SIG-M5 (cell line): ENCODE measurements around the gene SEPTIN10.
A peak's percentile ranks its signal among the peaks of the same experiment; 100 is the strongest.
"Not testable (repeated sequence)": the region's sequence is repeated elsewhere in the genome, so short reads cannot be mapped to it uniquely, and the experiment has no call there.

Experiments used
- DNase-seq: peaks from one replicate; lab custom pipeline; 2025; lab: John Stamatoyannopoulos, UW

The SEPTIN10 gene

DNA sequence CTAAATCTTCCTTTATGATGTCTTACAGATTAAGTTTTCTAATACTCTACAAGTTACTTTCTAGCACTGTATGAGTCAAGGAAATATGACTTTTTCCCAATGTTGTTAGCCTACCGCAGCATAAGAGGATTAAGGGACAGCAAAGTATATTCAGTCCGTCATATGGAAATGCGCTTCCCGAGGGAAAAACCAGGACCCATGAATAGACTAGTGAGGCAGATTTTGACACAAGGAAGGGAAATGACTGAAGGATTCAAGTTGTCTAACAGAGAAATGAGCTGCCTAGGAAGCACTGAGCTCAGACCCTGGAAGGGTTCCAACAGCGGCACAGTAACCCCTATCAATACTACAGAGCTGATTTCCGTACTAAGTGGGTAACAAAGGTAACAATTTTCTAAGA lies 12.0 kb downstream of the SEPTIN10 start:
- no peak for DNase-seq

DNA sequence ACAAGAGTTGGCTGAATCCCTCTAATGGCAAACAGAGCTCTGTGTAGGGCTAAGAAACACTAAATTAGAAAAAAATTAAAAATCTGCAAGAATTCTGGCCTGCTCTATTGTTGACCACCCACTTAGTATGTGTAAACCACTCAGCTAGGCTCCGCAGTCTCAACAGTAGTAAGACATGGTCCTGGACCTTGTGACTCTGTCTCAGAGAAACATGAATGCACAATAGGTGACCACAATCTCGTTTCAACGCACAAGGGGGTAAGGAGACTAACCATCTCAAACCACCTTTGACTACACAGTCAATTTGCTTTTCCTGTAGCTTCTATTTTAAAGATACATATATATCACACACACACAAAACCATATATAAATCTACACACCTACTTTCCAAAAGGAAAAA lies 16.5 kb downstream of the SEPTIN10 start:
- DNase-seq = no peak

DNA sequence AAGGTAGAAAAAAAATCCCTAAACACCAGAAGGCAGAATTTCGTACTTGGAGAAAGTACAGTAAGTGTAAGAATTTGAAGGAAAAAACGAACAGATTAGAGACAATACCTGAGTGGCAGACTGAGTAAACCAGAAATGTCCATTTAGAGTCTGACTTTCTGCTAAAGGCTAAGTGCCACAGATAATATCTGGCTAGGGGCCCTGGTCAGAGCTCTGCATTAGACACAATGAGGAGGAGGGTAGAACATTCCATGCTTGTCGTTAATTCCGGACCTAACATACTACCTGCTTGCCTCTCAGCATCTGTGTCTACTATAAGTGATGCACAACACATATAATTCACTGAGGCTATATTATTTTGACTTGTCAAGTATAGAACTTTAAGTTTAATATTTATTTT lies 18.1 kb downstream of the SEPTIN10 start:
- no peak for DNase-seq

DNA sequence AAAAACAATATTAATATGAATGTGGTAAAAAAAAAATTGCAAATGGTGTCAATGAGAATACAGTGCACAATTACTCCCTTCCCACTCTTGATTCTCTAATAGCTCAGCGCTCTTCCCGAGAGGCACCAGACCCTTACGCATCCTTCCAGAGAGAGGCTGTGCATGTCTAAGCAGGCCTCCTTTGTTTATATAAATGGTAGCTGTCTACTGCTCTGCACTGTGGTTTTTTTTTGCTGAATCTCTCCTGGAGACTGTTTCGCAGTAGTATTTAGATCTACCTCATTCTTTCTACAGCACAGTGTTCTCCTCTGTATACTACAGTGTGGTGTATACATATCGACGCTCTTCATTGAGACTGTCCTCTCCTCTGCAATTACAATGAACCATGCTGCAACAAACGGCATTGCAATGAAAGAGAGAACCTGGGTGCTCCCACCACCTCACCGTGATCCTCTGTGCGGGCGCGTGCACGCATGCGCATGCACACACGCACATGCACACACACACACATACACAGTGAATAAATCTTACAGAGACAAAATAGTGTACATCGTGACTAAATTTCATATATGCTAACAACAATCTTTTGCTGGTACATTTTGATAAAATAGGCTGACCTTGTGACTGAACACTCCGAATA lies 19.4 kb downstream of the SEPTIN10 start:
- DNase-seq = no peak

DNA sequence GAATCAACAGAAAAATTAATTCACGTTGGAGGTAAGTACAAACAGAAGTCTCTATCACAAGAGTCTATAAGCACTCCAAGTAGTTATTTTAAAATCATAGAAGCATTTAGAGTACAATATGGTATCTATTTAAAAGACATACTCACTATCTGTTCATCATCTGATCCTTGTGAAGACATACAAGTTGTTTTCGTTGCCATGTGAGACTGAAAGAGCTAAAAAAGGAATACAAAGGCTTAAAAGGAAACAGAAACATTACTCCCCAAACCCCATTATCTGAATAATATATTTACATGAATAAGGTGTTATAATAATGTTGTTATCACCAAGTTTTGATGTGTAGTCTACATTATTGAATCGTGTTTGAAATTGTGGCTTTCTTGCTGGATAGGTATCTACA lies 20.9 kb downstream of the SEPTIN10 start:
- no peak for DNase-seq

DNA sequence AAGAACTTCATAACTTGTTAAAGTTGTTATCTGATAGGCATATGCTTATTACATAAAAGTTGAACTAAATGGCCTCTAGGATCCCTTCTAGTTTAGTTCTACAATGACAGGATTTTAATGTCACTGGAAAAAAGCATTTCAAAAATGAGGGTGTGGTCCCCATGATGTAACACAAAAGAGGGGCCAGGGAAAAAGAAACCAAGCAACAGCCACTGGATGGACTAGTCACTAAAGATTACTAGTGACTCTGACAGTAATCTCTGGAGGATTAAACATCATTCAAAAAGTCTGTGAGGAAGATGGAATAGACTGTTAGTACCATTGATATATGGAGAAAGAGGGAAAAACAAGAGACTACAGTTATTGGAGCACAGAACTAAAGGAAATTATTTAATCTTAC lies 22.6 kb downstream of the SEPTIN10 start:
- no peak for DNase-seq

DNA sequence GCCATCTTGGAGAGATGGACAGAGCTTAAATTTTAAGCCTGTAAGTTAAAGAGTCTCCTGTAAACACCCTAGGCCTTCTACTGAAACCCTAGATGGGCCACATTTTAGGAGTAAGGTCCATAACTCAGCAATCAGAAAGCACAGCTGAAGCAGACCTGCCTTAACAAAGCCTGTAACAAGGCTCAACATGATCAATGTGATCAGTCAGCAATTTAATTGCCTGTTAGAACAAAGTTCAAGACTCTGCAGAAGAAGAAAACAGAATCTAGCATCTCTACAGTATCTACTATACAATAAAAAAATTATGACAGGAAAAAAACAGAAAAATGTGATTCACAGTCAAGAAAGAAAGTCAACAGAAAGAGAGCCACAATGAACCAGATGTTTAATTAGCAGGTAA lies 27.1 kb downstream of the SEPTIN10 start:
- DNase-seq = no peak

DNA sequence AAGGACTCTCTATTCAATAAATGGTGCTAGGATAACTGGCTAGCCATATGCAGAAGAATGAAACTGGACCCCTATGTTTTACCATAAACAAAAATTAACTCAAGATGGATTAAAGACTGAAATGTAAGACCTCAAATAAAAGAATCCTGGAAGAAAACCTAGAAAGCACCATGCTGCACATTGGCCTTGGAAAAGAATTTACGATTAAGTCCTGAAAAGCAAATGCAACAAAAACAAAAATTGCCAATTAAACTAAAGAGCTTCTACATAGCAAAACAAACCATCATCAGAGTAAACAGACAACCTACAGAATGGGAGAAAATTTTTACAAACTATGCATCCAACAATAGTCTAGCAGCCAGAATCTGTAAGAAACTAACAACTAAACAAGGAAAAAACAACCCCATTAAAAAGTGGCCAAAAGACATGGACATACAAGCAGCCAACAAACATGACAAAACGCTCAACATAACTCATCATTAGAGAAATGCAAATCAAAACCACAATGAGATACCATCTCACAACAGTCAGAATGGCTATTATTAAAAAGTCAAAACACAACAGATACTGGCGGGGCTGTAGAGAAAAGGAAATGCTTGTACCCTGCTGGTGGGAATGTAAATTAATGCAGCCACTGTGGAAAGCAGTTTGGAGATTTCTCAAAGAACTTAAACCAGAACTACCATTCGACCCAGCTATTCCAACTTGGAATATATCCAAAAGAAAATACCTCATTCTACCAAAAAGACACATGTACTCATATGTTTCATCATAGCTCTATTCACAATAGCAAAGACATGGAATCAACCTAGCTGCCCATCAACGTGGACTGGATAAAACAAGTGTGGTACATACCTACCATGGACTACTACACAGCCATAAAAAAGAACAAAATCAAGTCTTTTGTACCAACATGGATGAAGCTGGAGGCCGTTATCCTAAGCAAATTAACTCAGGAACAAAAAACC lies 30.6 kb downstream of the SEPTIN10 start:
- no peak for DNase-seq

DNA sequence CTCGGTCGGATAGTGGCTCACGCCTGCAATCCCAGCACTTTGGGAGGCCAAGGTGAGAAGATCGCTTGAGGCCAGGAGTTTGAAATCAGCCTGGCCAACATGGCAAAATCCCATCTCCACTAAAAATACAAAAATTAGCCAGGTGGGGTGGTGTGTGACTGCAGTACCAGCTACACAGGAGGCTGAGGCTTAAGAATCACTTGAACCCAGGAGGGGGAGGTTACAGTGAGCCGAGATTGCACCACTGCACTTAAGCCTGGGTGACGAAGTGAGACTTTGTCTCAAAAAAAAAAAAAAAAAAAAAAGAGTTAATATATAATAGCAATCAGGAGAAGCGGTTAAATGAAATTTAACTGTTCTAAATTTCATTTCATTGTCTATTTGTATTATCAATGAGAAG lies 36.1 kb downstream of the SEPTIN10 start:
- DNase-seq = not testable (repeated sequence)

DNA sequence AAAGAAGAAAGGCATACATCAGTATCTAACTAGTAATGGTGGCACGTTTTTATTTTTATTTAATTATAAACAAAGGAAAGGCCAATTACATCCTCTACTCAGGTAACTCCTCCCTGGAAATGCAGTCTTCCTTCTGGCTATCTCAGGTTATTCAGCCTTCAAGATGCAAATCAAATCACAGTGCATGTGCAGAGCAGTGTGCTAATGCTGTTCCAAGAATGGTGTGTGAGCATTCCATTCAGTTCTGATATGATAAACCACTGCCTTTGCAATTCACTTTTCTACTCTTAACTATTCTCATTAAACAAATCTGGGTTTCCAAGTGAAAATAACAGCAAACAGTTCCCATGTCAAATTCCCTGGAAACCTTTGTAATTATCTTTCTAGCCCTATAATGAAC lies 38.4 kb downstream of the SEPTIN10 start:
- no peak for DNase-seq

DNA sequence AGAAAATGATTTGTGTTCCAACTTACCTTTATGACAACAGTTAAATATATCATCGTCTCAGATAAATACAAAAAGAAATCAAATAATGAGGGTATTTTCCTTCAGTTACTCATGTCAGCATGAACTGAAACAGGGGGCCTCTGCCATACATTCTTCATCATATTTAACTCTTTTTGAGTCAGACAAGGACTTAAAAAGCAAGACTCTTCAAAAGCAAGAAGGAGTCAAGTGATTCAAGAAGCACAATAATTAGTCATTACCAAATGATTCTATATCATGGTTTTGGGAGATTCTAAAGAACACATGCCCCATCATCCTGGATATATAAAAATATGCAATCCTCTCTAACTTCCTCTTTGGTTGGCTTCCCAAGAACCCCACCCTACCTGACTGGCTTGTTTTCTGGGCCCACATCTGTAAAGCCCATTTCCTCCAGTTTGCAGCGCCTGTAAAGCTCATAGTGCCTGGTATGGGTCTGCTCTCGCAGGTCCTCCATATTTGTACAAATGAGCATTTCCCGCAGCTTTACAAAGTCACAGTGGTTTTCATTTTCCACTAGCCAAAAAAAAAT lies 49.7 kb downstream of the SEPTIN10 start:
- DNase-seq = no peak

DNA sequence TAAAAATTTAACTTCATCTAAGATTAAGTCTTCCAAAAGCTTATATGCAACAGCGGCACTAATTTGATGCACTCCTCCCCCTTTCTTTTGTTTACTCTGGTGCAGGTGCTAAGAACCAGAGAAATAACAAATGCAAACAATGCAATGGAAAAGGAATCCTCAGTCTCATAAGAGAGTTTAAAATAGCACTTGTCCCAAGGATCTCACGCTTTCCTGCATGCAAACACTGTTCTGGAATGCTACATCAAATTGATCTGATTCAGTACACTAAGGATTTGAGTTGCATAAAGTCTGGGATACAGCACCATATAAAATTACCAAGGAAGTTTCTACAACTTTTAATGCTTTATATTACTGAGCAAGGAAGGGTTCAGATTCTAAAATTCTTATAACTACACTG lies 50.5 kb downstream of the SEPTIN10 start:
- DNase-seq = no peak

DNA sequence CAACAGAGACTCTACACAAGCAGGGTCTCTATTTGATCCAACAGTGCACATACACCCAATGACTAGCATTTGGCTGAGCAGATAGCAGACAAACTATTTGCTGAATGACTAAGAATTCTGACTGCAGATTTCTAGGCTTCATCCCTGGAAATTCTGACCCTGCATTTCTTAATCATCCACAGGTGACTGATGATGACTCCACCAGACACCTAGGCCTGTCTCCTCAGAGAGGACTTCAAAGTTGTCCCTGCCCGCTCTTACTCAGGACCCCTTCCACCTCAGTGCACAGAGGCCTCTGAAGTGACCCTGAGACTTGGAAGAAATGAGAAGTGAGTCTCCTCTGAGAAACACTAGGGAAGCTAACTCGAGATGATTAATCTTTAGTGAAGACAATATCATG lies 51.3 kb downstream of the SEPTIN10 start:
- no peak for DNase-seq

DNA sequence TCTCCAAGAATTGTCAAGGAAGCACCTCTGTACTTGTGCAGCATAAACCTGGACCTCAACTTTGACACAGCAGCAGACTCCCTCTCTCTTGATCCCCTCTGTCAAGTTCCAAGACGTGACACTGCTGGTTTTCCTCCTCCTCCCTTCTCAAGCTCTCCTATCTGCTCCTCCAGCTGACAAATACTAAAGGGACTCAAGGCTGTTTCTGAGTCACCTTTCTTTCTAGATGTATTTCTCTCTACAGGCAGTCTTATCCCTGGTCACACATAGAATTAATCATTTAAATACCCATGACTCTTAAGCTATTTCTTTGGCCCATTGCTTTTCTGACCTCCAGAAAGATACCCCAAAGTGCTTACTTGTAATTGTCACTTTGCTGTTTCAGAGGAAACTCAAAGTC lies 53.5 kb downstream of the SEPTIN10 start:
- DNase-seq = no peak

DNA sequence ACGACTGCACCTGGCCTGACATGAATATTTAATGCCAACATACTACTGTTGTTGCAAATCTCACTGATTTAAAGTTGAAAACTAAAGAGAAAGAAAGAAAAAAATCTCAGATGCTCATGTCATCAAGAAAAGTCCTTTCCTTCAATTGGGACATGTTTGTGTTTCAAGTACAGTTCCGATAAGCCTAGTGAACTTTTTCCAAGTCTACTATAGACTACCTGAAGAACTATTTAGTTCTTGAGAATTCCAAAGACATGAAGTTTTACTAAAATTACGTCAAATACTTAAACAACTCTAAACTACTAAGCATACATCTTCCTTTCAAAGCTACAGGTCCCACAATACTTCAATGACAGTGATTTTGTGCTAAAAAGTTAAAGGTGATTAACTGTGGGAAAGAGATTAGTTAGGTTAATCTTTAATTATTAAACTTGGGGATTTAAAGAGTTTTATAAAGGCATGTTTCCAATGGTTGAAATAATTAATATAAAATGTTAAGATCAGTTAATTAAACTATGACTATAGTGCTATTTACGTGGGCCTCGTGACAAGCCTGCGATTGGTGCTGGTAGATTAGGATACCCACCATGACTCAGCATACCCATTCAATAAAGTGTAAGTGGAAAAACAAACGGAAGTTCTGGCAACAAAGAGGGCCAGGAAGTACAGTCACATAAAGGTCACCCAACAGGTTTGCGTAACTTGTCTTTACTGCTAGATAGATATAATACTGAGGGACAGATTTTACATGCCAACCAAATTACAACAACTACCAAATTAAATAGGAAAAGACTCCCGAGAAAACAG lies 55.5 kb downstream of the SEPTIN10 start:
- peak; percentile 29 for DNase-seq

DNA sequence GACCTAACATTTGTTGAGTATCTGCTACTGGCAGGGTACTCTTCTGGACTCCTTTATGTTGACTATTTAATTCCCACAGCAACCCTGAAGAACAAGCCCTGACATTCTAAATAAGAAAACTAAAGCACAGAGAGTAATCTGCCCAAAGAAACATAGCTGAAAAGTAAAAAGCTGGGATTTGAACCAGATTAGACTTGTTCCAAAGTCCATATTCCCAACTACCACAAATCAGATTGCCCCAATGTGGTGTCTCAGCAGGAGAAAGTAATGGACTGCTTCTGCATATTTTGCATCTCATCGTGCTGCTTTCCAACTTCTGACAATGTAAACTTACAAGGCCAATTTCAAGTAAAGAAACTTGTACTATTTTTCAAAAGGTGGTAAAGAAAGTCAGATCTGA lies 56.5 kb downstream of the SEPTIN10 start:
- no peak for DNase-seq

DNA sequence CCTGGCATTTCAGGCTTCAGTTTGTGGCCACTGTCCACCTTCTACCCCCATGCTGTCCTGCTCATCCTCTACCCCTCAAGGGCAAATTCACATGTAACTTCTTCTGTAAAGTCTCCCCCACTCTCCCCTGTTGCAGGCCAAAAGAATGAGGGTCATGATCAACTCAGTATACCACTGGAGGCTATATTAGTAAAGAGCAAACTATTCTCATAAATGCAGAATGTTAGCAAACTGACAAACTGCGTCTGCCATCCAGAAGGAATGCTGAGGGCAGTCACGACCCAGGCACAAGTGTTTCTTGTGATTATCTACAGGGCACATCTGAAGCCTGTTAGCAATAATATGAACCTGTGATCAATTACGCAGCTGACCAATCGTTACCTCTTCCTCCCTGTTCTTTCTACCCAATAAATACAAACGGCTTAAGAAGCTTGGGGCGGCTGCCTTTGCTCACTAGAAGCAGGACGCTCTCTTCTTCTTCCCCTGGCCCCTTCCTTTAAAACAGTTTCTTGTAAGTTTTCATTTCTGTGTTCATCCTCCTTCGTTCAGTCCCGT lies 58.3 kb downstream of the SEPTIN10 start:
- DNase-seq = no peak

DNA sequence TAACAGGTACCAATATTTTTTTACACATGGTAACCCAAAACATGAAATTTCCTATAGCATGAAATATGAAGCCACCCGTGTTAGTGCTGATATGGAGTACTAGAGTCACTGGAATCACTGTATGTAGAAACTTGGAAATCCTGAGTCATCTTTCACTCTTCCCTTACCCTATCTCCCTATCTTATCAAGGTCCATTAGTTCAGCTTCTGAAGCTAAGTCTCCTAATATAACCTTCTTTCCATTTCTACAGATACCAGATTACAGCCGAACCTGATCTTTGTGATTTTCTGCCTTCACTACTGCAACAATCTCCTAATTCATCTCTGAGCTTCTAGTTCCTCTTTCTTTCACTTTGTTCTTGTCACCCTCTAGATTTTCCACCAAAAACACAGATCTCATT lies 59.0 kb downstream of the SEPTIN10 start:
- no peak for DNase-seq

DNA sequence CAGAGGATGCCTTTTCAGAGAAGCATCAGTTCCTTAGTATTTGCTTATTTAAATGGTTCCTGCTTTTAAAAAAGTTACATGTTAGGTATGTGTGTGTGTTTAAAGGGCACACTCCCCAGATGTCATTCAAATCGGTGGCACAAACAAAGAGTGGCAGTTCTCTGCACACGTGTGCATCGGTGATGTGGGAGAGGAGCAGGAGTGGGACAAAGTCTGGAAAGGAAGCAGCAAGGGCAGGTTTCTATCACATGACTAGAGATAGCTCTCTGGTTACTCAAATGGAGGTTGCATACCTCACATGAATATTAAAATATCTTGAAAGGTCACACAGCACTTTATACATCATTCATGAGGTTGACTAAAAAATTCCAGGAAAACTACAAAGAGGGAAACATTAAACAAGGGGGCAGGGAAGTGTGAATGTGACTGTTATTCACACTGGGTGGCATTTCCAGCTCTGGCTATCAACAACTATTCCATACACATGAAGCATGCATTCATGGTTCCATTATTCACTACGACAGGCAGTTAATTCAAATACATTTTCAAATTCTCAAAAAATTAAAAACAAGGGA lies 64.7 kb downstream of the SEPTIN10 start:
- DNase-seq = no peak

DNA sequence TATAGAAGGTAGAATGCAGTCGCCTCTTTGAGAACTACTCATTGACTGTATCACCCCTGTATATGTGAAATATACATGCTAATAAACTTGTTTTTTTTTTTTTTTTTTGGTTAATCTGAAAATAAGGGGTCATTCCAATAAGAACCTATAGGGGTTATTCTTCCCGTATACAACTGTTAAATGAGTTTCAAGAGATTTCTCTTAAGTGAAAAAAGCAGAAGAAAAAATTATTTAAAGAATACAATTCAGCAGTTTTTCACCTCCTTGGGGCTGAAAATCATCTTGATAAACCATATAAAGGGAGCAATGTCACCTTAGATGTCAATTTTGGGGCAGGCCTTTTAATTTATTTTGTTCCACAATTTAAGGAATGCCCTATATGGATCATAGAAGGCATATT lies 66.5 kb downstream of the SEPTIN10 start:
- DNase-seq = no peak

DNA sequence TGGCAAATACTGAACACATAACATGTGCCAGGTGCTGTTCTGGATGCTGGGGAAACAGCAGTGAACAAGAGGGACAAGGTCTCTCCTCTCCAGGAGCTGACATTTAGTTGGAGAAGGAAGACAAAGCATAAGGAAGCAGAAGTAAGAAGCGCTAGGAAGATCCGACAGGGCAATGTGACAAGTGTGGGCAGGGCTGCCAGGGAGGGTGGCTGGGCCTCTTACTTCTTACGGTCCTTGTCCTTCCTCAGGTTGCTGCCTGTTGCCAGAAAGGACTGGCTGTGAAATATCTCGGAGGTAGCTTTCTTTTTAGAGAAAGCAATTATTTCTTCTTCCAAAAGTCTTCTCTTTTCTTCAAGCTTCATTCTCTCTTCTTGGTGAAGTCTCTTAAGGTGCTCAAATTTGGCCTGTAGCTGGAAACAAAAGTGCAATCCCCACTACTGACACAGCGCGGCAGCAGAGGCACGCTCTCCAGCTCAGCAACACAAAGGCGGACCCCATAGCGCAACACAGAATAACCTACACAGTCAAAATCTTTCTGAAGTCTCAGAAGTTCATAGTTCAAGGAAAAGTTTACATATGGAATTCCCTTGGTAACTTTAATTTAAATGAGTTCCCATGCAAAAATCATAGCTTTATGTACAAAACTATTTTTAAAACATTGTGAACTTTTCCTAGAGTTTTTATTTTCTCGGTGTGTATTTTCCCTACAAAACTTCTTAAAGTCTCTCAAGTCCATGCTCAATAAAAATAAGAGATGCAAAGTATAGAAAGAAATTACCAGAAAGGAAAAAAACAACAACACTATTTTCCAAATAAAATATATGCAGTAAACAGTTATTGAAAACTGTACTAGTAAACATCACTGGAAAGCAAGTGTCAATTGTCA lies 67.7 kb downstream of the SEPTIN10 start:
- DNase-seq = no peak
